NCI-H510A (cell line): ENCODE data around the gene EWSR1.

Source experiments
- DNase-seq: peaks from one replicate; lab custom pipeline; 2025; lab: John Stamatoyannopoulos, UW

The EWSR1 gene

GRCh38 chr22:29269230-29269604 lies 1.1 kb downstream of the EWSR1 start:
- DNase-seq: no peak

- no peak for DNase-seq
These were observed 1.8 kb downstream of the EWSR1 start for GRCh38 chr22:29269731-29270474.

- DNase-seq: no peak
These were observed 2.6 kb downstream of the EWSR1 start for GRCh38 chr22:29270475-29271271.

GRCh38 chr22:29272624-29273023 lies 4.6 kb downstream of the EWSR1 start:
- DNase-seq: no peak

- no peak for DNase-seq
These were observed 7.1 kb downstream of the EWSR1 start for GRCh38 chr22:29275167-29275566.

GRCh38 chr22:29275819-29276565 lies 7.9 kb downstream of the EWSR1 start:
- no peak for DNase-seq

GRCh38 chr22:29277927-29278326 lies 9.9 kb downstream of the EWSR1 start:
- DNase-seq: no peak

GRCh38 chr22:29284196-29284595 lies 16.1 kb downstream of the EWSR1 start:
- DNase-seq: no peak

- no peak for DNase-seq
These were observed 20.8 kb downstream of the EWSR1 start for GRCh38 chr22:29288837-29289236.

GRCh38 chr22:29290061-29290460 lies 22.0 kb downstream of the EWSR1 start:
- DNase-seq: no peak

GRCh38 chr22:29291215-29291614 lies 23.1 kb downstream of the EWSR1 start:
- DNase-seq: no peak

- no peak for DNase-seq
These were observed 24.3 kb downstream of the EWSR1 start for GRCh38 chr22:29292379-29292778.

- DNase-seq: no peak
These were observed 30.6 kb downstream of the EWSR1 start for GRCh38 chr22:29298641-29299040.

- no peak for DNase-seq
These were observed 31.2 kb downstream of the EWSR1 start for GRCh38 chr22:29299136-29299900.

- DNase-seq: no peak
These were observed 32.4 kb downstream of the EWSR1 start for GRCh38 chr22:29300467-29300806.

- DNase-seq: no peak
These were observed 32.9 kb downstream of the EWSR1 start for GRCh38 chr22:29300807-29301601.

GRCh38 chr22:29301716-29302401 lies 33.8 kb downstream of the EWSR1 start:
- no peak for DNase-seq

GRCh38 chr22:29302402-29302680 lies 34.3 kb downstream of the EWSR1 start:
- DNase-seq: no peak

- no peak for DNase-seq
These were observed 34.8 kb downstream of the EWSR1 start for GRCh38 chr22:29302681-29303465.

- no peak for DNase-seq
These were observed 37.7 kb downstream of the EWSR1 start for GRCh38 chr22:29305836-29306174.
